Esophagus muscularis mucosa (tissue), 4 donors: ENCODE results near the gene GNPDA1. TPM values are rescaled to one million over a fixed set of nuclear protein-coding genes. Genes with fewer than 3 reads are reported as not detected.

Experiments used
- DNase-seq: peaks from one replicate; pipeline ENCODE4 v3.0.0-alpha.2; 2017; ENCODE audit errors: extremely low spot score
- H3K27ac ChIP-seq, 4 donors: fragments of 200-600 bp; sonication (generic); replicated peaks in 1 of 4; 1 replicate in 3 of 4; 2 replicates in 1 of 4; pipeline ENCODE4 v1.5.1; 2016 to 2019; ENCODE audit warnings: mild to moderate bottlenecking in 1 of 4
- H3K27me3 ChIP-seq, 4 donors: fragments of 200-600 bp; sonication (generic); one replicate each; pipeline versions ENCODE4 v1.5.1 to v1.6.0; 2016 to 2019
- H3K36me3 ChIP-seq, 4 donors: fragments of 200-600 bp; sonication (generic); one replicate each; pipeline ENCODE4 v1.5.1; 2016 to 2019
- H3K4me1 ChIP-seq, 4 donors: fragments of 200-600 bp; sonication (generic); one replicate each; pipeline ENCODE4 v1.5.1; 2016 to 2019
- H3K4me3 ChIP-seq, 4 donors: fragments of 200-600 bp; sonication (generic); 1 replicate in 2 of 4; 2 replicates in 2 of 4; pipeline ENCODE4 v1.5.1; 2016 to 2019; ENCODE audit warnings: mild to moderate bottlenecking in 4 of 4, moderate library complexity in 1 of 4
- H3K9me3 ChIP-seq, 4 donors: fragments of 200-600 bp; sonication (generic); 1 replicate in 3 of 4; 2 replicates in 1 of 4; pipeline ENCODE4 v1.5.1; 2016 to 2019
- EP300 ChIP-seq: sonication (generic); formaldehyde crosslinking; IDR thresholded peaks from one replicate; pipeline ENCODE4 v1.6.1; 2017; ENCODE audit warnings: antibody characterized with exemption
- POLR2A ChIP-seq: fragments of 450-650 bp; IDR thresholded peaks from one replicate; pipeline ENCODE4 v1.6.1; 2017; ENCODE audit warnings: antibody characterized with exemption, moderate library complexity, mild to moderate bottlenecking, low read depth
- POLR2AphosphoS5 ChIP-seq, 2 donors: sonication (generic); formaldehyde crosslinking; IDR thresholded peaks; one replicate each; pipeline ENCODE4 v1.6.1; 2017; ENCODE audit warnings: antibody characterized with exemption in 2 of 2
- WGBS: methylation state at CpG from one replicate; pipeline ENCODE4 v1.1.5; 2018; 5-methylcytosine and 5-hydroxymethylcytosine counted together
- intact Hi-C: fragments of 100-400 bp; cut with DNase I; formaldehyde crosslinking; loops from one replicate; pipeline ENCODE4 v1.15.1; 2023
- total RNA-seq, 4 donors: library from RNA; depleted of rRNA; stranded (reverse); fragments of >200 nt; gene quantifications; one replicate each; pipeline versions ENCODE4 v1.1.0 to v1.2.1, GENCODE V29; 2016
- TF ChIP-seq, protein P1 (sequence below), 3 experiments: fragments of 200-600 bp in 2 of 3; fragments of 450-650 bp in 1 of 3; sonication (generic) in 2 of 3; IDR thresholded peaks; one replicate each; pipeline ENCODE4 v1.5.1; 2017 to 2019; ENCODE audit warnings: antibody characterized with exemption in 3 of 3, mild to moderate bottlenecking in 2 of 3, moderate library complexity in 1 of 3

The GNPDA1 gene
- total RNA-seq, 4 donors from 2014 or later = 19.5 to 52.4 (median 35.4) TPM

DNA sequence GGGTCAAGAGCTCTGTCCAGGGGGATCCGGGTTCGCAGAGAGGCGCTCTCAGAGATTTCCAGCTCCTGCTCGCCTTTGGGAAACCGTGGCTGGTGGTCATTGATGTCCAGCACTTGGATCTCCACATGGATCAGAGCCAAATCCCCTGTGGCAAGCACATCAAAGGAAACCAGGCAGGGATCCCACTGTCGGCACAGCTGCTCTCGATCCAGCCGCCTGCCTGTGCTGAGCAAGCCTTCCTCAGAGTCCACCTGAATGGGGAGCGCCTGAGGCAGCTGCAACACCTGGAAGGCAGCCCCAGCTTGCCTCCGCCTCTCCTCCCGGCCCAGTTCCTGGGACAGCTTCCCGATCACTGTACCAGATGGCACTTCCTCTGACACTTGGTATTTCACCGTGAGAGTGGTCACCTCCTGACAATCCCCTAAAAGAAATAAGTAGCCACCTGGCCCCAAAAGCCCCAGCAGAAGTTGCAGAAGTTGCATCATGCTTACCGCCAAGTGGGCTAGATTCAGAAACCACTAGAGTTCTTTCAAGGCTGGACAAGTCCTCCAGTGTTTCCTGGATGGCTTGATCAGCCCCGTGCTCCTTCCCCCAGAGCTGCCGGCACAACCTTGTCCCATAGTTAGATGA lies 55.3 kb downstream of the GNPDA1 start:
- Histone ChIP-seq H3K27me3 (peaks cover 0 to 11% (median 0%) of the 10 kb centered on the region in 4 donors), H3K36me3 (peaks cover 0 to 7% (median 3%) of the 10 kb centered on the region in 4 donors), H3K27ac (peak overlapping the region in 3 of 4 donors; percentile 59 to 66 (median 62)), H3K9me3 (no peaks in the 10 kb centered on the region), H3K4me1 (peaks cover 29 to 64% (median 47%) of the 10 kb centered on the region in 4 donors), H3K4me3 (peak overlapping the region; percentile 25 to 40 (median 26))
- TF ChIP-seq, protein P1, sequence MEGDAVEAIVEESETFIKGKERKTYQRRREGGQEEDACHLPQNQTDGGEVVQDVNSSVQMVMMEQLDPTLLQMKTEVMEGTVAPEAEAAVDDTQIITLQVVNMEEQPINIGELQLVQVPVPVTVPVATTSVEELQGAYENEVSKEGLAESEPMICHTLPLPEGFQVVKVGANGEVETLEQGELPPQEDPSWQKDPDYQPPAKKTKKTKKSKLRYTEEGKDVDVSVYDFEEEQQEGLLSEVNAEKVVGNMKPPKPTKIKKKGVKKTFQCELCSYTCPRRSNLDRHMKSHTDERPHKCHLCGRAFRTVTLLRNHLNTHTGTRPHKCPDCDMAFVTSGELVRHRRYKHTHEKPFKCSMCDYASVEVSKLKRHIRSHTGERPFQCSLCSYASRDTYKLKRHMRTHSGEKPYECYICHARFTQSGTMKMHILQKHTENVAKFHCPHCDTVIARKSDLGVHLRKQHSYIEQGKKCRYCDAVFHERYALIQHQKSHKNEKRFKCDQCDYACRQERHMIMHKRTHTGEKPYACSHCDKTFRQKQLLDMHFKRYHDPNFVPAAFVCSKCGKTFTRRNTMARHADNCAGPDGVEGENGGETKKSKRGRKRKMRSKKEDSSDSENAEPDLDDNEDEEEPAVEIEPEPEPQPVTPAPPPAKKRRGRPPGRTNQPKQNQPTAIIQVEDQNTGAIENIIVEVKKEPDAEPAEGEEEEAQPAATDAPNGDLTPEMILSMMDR (IDR thresholded peaks at IDR 0.05) = no peak
- no peak for TF ChIP-seq POLR2AphosphoS5 (IDR thresholded peaks at IDR 0.05)
- no peak for TF ChIP-seq POLR2A
- no peak for TF ChIP-seq EP300
- 70% methylated on average over 14 of the region's 16 CpGs for WGBS
- DNase-seq = no peak
- intact Hi-C loops = no loop called here

DNA sequence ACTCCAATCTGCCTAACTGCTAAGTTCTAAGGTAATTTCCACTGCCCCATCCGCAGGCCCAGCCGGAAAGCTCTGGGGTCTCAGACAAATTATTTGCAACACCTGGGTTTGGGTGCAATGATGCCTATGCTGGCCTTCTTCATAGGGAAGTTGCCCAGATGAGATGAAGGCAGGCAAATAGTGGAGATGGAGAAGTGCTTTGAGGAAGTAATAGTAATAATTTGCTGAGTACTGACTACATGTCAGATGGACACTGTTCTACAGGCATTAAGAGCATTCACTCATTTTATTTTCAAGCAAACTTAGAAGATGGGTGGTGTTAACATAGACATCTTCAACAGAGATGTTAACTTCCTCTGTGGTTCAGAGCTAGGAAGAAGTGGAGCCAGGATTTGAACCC lies 58.6 kb downstream of the GNPDA1 start:
- no peaks in the 10 kb centered on the region for H3K9me3 ChIP-seq
- H3K27ac ChIP-seq = no peak overlapping the region
- no peak for DNase-seq
- WGBS = 90% methylated on average over 2 of the region's 2 CpGs
- intact Hi-C loops = no loop called here
- H3K4me3 ChIP-seq = no peak overlapping the region
- no peak for TF ChIP-seq POLR2A
- TF ChIP-seq, protein P1 (IDR thresholded peaks at IDR 0.05) = no peak
- no peak for TF ChIP-seq POLR2AphosphoS5 (IDR thresholded peaks at IDR 0.05)
- no peak for TF ChIP-seq EP300
- H3K36me3 ChIP-seq = peaks cover 0 to 19% (median 9%) of the 10 kb centered on the region in 4 donors
- H3K27me3 ChIP-seq = no peaks in the 10 kb centered on the region
- H3K4me1 ChIP-seq = peaks cover 22 to 61% (median 39%) of the 10 kb centered on the region in 4 donors

DNA sequence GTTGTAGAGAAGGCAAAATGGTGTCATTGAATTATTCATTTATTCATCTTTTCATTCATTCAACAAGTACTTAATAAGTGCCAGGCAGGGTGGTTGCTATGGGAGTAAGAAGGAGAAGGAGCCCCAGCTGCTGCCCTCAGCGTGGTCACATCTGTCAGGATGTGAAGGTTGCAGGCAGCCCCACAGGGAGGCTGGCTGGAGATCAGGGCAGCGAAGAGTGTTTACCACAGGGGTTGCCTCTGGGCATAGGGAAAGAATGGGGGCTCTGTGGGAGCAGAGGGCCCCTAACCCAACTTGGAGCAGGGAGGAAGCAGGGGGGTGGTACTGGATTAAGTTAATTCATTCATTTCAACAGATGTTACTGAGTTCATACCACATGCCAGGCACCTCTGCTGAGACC lies 60.8 kb downstream of the GNPDA1 start:
- Histone ChIP-seq H3K9me3 (no peaks in the 10 kb centered on the region), H3K27me3 (no peaks in the 10 kb centered on the region), H3K4me3 (no peak overlapping the region), H3K4me1 (peaks cover 8 to 40% (median 23%) of the 10 kb centered on the region in 4 donors), H3K27ac (no peak overlapping the region), H3K36me3 (peaks cover 0 to 28% (median 9%) of the 10 kb centered on the region in 4 donors)
- no peak for DNase-seq
- TF ChIP-seq POLR2AphosphoS5 (IDR thresholded peaks at IDR 0.05) (no peak), POLR2A (no peak), EP300 (no peak)
- TF ChIP-seq, protein P1 (IDR thresholded peaks at IDR 0.05) = no peak
- intact Hi-C loops = no loop called here
- 85% methylated on average over 2 of the region's 2 CpGs for WGBS

DNA sequence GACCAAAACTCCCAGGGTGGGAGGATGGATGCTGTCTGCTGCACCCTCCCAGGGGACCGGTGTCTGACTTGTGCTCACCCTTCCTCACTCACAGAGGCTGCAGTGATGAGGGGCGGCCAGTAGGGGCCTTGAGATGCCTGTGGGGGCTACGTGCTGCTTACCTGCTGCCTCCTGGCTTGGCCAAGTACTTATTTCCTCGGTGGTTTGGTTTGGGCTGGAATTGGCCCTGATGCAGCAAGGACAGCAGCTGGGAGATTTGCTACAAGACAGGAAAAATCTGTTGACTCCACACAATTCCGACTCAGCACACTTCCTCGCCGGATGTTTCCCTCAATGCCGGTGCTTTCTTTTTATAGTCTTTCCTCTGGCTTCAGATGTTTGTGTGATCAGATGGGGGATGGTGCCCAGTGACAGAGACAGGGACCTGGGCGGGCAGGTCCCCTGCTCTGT lies 61.5 kb downstream of the GNPDA1 start:
- H3K4me3 ChIP-seq = no peak overlapping the region
- H3K4me1 ChIP-seq = peaks cover 6 to 41% (median 25%) of the 10 kb centered on the region in 4 donors
- no peaks in the 10 kb centered on the region for H3K27me3 ChIP-seq
- H3K9me3 ChIP-seq = no peaks in the 10 kb centered on the region
- no peak for TF ChIP-seq POLR2A
- TF ChIP-seq, protein P1 (IDR thresholded peaks at IDR 0.05) = peak in 1 of 3 experiments; percentile 23
- no peak for TF ChIP-seq EP300
- TF ChIP-seq POLR2AphosphoS5 (IDR thresholded peaks at IDR 0.05) = peak in 1 of 2 donors; percentile 21
- 41% methylated on average over 6 of the region's 9 CpGs for WGBS
- intact Hi-C loops = no loop called here
- DNase-seq = no peak
- peaks cover 0 to 31% (median 9%) of the 10 kb centered on the region in 4 donors for H3K36me3 ChIP-seq
- H3K27ac ChIP-seq = no peak overlapping the region

Other genes with a start within 250 kb of the GNPDA1 start
- gene PCDH1, start 134.6 kb downstream of the GNPDA1 start, total RNA-seq = 10 to 100 TPM; 18.7 to 57.8 (median 38.2) TPM
- gene DELE1, start 89.2 kb downstream of the GNPDA1 start, total RNA-seq = 10 to 100 TPM; 44.4 to 75.8 (median 49.6) TPM
- 1 to 10 TPM; 1.2 to 6.7 (median 3.5) TPM for gene PCDH12, start 54.8 kb downstream of the GNPDA1 start, total RNA-seq
- gene RNF14, start 43.9 kb downstream of the GNPDA1 start, total RNA-seq = 10 to 100 TPM; 65.8 to 94.1 (median 72.6) TPM
- 100 to 1,000 TPM in 2 of 4 donors, 10 to 100 TPM in 2; 57.8 to 169 (median 101) TPM for gene NDFIP1, start 95.8 kb upstream of the GNPDA1 start, total RNA-seq